ENCODE measurements around the gene FRG2.
"Not testable (repeated sequence)": the region's sequence is repeated elsewhere in the genome, so short reads cannot be mapped to it uniquely, and the experiment has no call there.

GRCh38 chr4:190058997-190059396, 31.9 kb upstream of the FRG2 start:
- TF ChIP-seq POLR2A, CTCF, POLR2AphosphoS5, EP300 (IDR thresholded peaks at IDR 0.05): not testable (repeated sequence)
